DOHH2 (cell line): ENCODE data around the gene ZNF563.
A peak's percentile ranks its signal among the peaks of the same experiment; 100 is the strongest.

ENCODE experiments used
- H3F3A ChIP-seq: fragments of 200-600 bp; sonication (generic), shearing (Covaris generic); 2 replicates; pipeline ENCODE4 v1.6.0; 2016; ENCODE audit warnings: antibody characterized with exemption, mild to moderate bottlenecking; ENCODE audit not compliant: control insufficient read depth, insufficient read depth
- H3K27ac ChIP-seq: fragments of 200-600 bp; sonication (generic); 2 replicates; pipeline ENCODE4 v1.5.1; 2014; ENCODE audit warnings: low read depth, mild to moderate bottlenecking, low read length, moderate library complexity
- H3K27me3 ChIP-seq: fragments of 200-600 bp; sonication (generic); 2 replicates; pipeline ENCODE4 v1.6.1; 2014; ENCODE audit warnings: mild to moderate bottlenecking, low read length, mixed read lengths; ENCODE audit not compliant: control insufficient read depth
- H3K36me3 ChIP-seq: fragments of 200-600 bp; sonication (generic); 2 replicates; pipeline ENCODE4 v1.6.1; 2014; ENCODE audit warnings: mild to moderate bottlenecking, low read length, moderate library complexity, mixed read lengths; ENCODE audit not compliant: control insufficient read depth
- H3K4me1 ChIP-seq: fragments of 200-600 bp; sonication (generic); 2 replicates; pipeline ENCODE4 v1.6.1; 2014; ENCODE audit warnings: mild to moderate bottlenecking, low read length, mixed read lengths; ENCODE audit not compliant: control insufficient read depth
- H3K4me2 ChIP-seq: fragments of 200-600 bp; sonication (generic); 2 replicates; pipeline ENCODE4 v1.6.0; 2014; ENCODE audit warnings: mild to moderate bottlenecking, low read length, moderate library complexity
- H3K4me3 ChIP-seq: fragments of 200-600 bp; sonication (generic); 2 replicates; pipeline ENCODE4 v1.5.1; 2014; ENCODE audit warnings: mild to moderate bottlenecking, low read length, mixed read lengths
- H3K79me2 ChIP-seq: fragments of 200-600 bp; sonication (generic); 2 replicates; pipeline ENCODE4 v1.6.1; 2014; ENCODE audit warnings: mild to moderate bottlenecking, low read length, mixed read lengths; ENCODE audit not compliant: control insufficient read depth
- H3K9me2 ChIP-seq: fragments of 200-600 bp; sonication (generic); replicated peaks from 2 replicates; pipeline ENCODE4 v1.6.1; 2014; ENCODE audit warnings: mild to moderate bottlenecking, low read length, mixed read lengths; ENCODE audit not compliant: control insufficient read depth
- H3K9me3 ChIP-seq: fragments of 200-600 bp; sonication (generic); 2 replicates; pipeline ENCODE4 v1.6.1; 2014; ENCODE audit warnings: antibody characterized with exemption, low read length, mixed read lengths; ENCODE audit not compliant: control insufficient read depth, insufficient read depth
- H4K20me1 ChIP-seq: fragments of 200-600 bp; sonication (generic); 2 replicates; pipeline ENCODE4 v1.6.0; 2014; ENCODE audit warnings: low read depth, mild to moderate bottlenecking, antibody characterized with exemption, low read length, moderate library complexity; ENCODE audit not compliant: control insufficient read depth, insufficient read depth
- EZH2phosphoT487 ChIP-seq: fragments of 200-600 bp; sonication (generic); IDR thresholded peaks from 2 replicates; pipeline ENCODE4 v1.6.1; 2017; ENCODE audit warnings: borderline replicate concordance, mild to moderate bottlenecking, antibody characterized with exemption, low read length, moderate library complexity, mixed read lengths
- TF ChIP-seq, protein P1 (sequence below): fragments of 200-600 bp; sonication (generic); IDR thresholded peaks from one replicate; pipeline ENCODE4 v1.5.1; 2014; ENCODE audit warnings: antibody characterized with exemption, mild to moderate bottlenecking, low read depth, low read length; ENCODE audit not compliant: poor library complexity, severe bottlenecking

ZNF563 gene

DNA sequence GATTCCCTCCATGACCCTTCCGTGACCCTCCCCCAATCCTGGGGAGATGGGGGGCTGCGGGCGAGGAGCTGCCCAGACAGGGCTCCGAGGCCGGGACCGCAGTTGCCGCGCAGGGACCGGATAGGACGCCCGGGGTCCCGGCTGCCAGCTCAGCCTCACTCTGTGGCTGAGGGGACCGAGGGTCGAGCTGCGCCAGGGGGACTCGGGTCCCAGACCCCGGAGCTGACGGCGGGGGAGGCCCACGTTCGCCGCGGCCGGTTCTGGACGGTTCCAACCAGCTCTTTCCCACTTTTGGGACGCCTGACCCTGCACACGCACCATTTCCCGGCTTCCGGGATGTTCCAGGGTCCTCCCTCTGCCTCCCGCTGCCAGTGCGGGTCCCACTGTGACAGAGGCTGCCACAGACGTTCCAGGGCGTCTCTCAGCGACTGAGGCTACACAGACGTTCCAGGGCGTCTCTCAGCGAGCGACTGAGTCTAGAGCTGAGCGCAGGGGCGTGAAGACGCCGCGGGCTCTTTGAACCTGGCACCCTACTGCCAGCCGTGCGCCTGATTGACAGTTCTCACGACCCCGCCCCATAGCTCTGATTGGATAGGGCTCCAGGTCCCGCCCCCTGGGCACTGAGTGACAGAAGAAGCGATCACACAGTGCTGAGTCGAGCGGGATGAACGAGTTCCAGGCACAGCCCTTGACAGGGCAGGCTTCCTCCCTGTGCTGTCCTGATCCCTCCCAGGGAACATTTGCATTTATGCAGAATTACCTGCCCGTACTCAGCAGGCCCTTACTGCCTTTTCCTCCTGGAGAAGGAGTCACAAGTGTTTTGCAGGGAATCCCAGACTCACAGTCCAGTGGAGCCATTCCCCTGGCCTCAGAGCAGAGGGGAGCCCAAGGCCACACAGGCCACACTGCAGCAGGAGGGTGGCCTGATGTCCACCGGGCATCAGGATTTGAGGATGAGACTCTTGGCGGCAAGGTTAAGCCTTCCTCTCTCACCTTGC is at the start of gene ZNF563:
TSS of gene ZNF563 (minus strand) at position 472 of the 998 bp plus-strand sequence. CDS start at position 321, 151 bp downstream.
- Histone ChIP-seq H3K27ac (peak within 1 kb of the TSS; percentile 39), H3K4me3 (peak within 1 kb of the TSS; percentile 78), H3K4me2 (peak within 1 kb of the TSS; percentile 73)

DNA sequence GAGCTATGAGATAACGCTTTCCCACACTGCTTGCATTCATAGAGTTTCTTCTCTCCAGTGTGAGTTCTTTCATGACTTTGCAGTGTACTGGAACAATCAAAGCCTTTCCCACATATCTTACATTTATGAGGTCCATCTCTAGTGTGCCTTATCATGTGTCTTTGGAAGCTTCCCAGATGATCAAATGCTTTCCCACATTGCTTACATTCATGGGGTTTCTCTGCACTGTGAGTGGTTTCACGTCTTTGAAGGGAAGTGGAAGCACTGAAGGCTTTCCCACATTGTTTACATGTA is 47.0 kb upstream of the ZNF563 start:
- peaks cover 24% of the 10 kb centered on the region for H3K9me3 ChIP-seq
- TF ChIP-seq, protein P1, sequence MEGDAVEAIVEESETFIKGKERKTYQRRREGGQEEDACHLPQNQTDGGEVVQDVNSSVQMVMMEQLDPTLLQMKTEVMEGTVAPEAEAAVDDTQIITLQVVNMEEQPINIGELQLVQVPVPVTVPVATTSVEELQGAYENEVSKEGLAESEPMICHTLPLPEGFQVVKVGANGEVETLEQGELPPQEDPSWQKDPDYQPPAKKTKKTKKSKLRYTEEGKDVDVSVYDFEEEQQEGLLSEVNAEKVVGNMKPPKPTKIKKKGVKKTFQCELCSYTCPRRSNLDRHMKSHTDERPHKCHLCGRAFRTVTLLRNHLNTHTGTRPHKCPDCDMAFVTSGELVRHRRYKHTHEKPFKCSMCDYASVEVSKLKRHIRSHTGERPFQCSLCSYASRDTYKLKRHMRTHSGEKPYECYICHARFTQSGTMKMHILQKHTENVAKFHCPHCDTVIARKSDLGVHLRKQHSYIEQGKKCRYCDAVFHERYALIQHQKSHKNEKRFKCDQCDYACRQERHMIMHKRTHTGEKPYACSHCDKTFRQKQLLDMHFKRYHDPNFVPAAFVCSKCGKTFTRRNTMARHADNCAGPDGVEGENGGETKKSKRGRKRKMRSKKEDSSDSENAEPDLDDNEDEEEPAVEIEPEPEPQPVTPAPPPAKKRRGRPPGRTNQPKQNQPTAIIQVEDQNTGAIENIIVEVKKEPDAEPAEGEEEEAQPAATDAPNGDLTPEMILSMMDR: no peak
- TF ChIP-seq EZH2phosphoT487: no peak

More for the DNA sequence above, at the start of gene ZNF563:
- Histone ChIP-seq H3K9me2 (no peaks in the 10 kb centered on the region), H3F3A (no peaks in the 10 kb centered on the region), H3K79me2 (no peaks in the 10 kb centered on the region), H4K20me1 (no peaks in the 10 kb centered on the region), H3K9me3 (no peaks in the 10 kb centered on the region), H3K4me1 (peaks cover 27% of the 10 kb centered on the region), H3K36me3 (no peaks in the 10 kb centered on the region), H3K27me3 (no peaks in the 10 kb centered on the region)
- TF ChIP-seq, protein P1: no peak
- no peak for TF ChIP-seq EZH2phosphoT487

DNA sequence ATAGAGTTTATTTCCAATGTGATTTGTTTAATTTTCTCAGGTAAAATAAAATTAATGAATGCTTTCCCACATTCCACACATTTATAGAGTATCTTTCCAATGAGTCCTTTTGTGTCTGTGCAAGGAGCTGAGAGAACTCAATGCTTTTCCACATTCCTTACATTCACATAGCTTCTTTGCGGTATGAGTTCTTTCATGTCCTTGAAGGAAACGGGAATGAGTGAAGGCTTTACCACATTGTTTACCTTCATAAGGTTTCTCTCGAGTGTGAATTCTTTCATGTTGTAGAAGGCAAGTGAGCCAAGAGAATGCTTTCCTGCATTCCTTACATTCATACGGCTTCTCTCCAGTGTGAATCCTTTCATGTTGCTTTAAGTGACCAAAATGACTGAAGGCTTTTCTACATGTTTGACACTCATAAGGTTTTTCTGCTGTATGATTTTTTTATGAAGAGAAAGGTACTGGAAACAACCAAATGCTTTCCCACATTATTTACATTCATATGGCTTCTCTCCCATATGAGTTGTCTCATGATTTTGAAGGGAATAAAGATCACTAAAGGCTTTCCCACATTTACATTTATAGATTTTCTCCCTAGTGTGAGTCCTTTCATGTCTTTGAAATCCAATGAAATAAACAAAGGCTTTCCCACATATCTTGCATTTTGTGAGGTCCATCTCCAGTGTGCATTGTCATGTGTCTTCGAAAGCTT is 46.5 kb upstream of the ZNF563 start:
- H3K9me3 ChIP-seq: peaks cover 24% of the 10 kb centered on the region
- H3K36me3 ChIP-seq: peaks cover 12% of the 10 kb centered on the region; the same call in 1 of the 2 replicates
- H4K20me1 ChIP-seq: no peaks in the 10 kb centered on the region
- H3K4me2 ChIP-seq: no peak overlapping the region
- H3F3A ChIP-seq: no peaks in the 10 kb centered on the region
- no peak for TF ChIP-seq EZH2phosphoT487
- TF ChIP-seq, protein P1: no peak
- H3K27me3 ChIP-seq: no peaks in the 10 kb centered on the region
- H3K79me2 ChIP-seq: no peaks in the 10 kb centered on the region
- H3K9me2 ChIP-seq: no peaks in the 10 kb centered on the region
- no peak overlapping the region for H3K27ac ChIP-seq
- H3K4me3 ChIP-seq: no peak overlapping the region
- no peaks in the 10 kb centered on the region for H3K4me1 ChIP-seq

More for the DNA sequence above, 47.0 kb upstream of the ZNF563 start:
- Histone ChIP-seq H3K27ac (no peak overlapping the region), H4K20me1 (no peaks in the 10 kb centered on the region), H3K79me2 (no peaks in the 10 kb centered on the region), H3K36me3 (peaks cover 12% of the 10 kb centered on the region; the same call in 1 of the 2 replicates), H3K4me3 (no peak overlapping the region), H3K4me2 (no peak overlapping the region), H3K9me2 (no peaks in the 10 kb centered on the region), H3K4me1 (no peaks in the 10 kb centered on the region), H3K27me3 (no peaks in the 10 kb centered on the region), H3F3A (no peaks in the 10 kb centered on the region)
